ENCODE results near the gene P2RY1. TPM values are rescaled to one million over a fixed set of nuclear protein-coding genes. Genes with fewer than 3 reads are reported as not detected.

P2RY1 gene
- total and polyA plus RNA-seq, 9 of the 15 experiments (the other 6 are each of a cell fraction or from before 2014, with no cell fraction given) = 6.0 to 27.9 (median 18.4) TPM

GRCh38 chr3:152832046-152832445 is 2.9 kb upstream of the P2RY1 start:
- peaks cover 8% of the 10 kb centered on the region; the same call in 1 of the 3 replicates for H3K36me3 ChIP-seq (ENCODE audit: control insufficient read depth, insufficient read depth, low read length)
- H3K4me2 ChIP-seq (ENCODE audit: insufficient read depth, low read length) = no peak overlapping the region
- no peaks in the 10 kb centered on the region for H3K9me3 ChIP-seq (replicated peaks; ENCODE audit: control insufficient read depth, insufficient read depth, low read depth, low read length)
- H4K20me1 ChIP-seq (replicated peaks; ENCODE audit: control insufficient read depth, insufficient read depth, low read length) = peaks cover 7% of the 10 kb centered on the region; the same call in 1 of the 2 replicates
- no peaks in the 10 kb centered on the region for H3K27me3 ChIP-seq (ENCODE audit: control insufficient read depth in 2 of 2, insufficient read depth in 2 of 2, low read length in 2 of 2)
- H3K4me1 ChIP-seq (replicated peaks in 1 of 2; ENCODE audit: control insufficient read depth in 2 of 2, insufficient read depth in 2 of 2, low read length in 2 of 2) = peaks cover 0 to 15% of the 10 kb centered on the region in 2 experiments; a peak in 4 of 5 replicates
- TF ChIP-seq ETV1 (tag; conservative IDR thresholded peaks at IDR 0.05; ENCODE audit: low read depth) = no peak
- in situ Hi-C loops (cut with MboI) (no loop called here), intact Hi-C loops (cut with micrococcal nuclease) (loop anchor here (5.0 kb wide), 1 partner anchor 260 kb away; no protein-coding TSS in a partner anchor)
- H3K9ac ChIP-seq (ENCODE audit: insufficient read depth in 1 of 2, low read depth in 2 of 2, low read length in 2 of 2) = no peak overlapping the region
- H3K4me3 ChIP-seq = no peak overlapping the region
- H2AFZ ChIP-seq (ENCODE audit: low read depth, low read length) = no peak overlapping the region
- FAIRE-seq (no peak), ATAC-seq (no peak), DNase-seq (ENCODE audit: extremely low read depth in 1 of 4, low spot score in 3 of 4) (no peak)
- peaks cover 28% of the 10 kb centered on the region for H3K79me2 ChIP-seq (ENCODE audit: control insufficient read depth, insufficient read depth, low read length)
- BruUV-seq (replicated peaks) = no TSS peak
- no peak overlapping the region for H3K27ac ChIP-seq (ENCODE audit: extremely low read depth, low read depth, low read length)
- POLR2A ChIA-PET = no interaction called here
- CTCF ChIA-PET (ENCODE audit: low intra/inter-chr PET ratio) = no interaction called here
- no peaks in the 10 kb centered on the region for H3K9me1 ChIP-seq (ENCODE audit: control insufficient read depth, insufficient read depth, low read length)
- 91% methylated on average over 12 of the region's 13 CpGs for WGBS (ENCODE audit: insufficient coverage, low coverage, missing lambda C conversion rate)

GRCh38 chr3:152833089-152833488 is 1.8 kb upstream of the P2RY1 start:
- TF ChIP-seq ZNF316 (IDR thresholded peaks at IDR 0.05) (peak; percentile 56), ZNF282 (CRISPR knock-in tag; IDR thresholded peaks at IDR 0.05) (no peak), MAFF (IDR thresholded peaks at IDR 0.05; ENCODE audit: low read length) (0 out of 2 replicates have a peak, but pooled peaks have one; percentile 21), C11orf30 (IDR thresholded peaks at IDR 0.05; ENCODE audit: low read depth) (peak; percentile 35; the same call in 1 of the 2 replicates), ZNF436 (CRISPR knock-in tag; IDR thresholded peaks at IDR 0.05) (no peak), ZNF134 (CRISPR knock-in tag; conservative IDR thresholded peaks at IDR 0.05) (no peak), IRF9 (tag; IDR thresholded peaks at IDR 0.05) (no peak), PCBP1 (IDR thresholded peaks at IDR 0.05; ENCODE audit: low read depth, low read length, poor library complexity, severe bottlenecking) (no peak), ZNF184 (CRISPR knock-in tag; IDR thresholded peaks at IDR 0.05) (no peak)
- peaks cover 0 to 15% of the 10 kb centered on the region in 2 experiments; a peak in 4 of 5 replicates for H3K4me1 ChIP-seq (replicated peaks in 1 of 2; ENCODE audit: control insufficient read depth in 2 of 2, insufficient read depth in 2 of 2, low read length in 2 of 2)
- H3K4me3 ChIP-seq = no peak overlapping the region
- ChIA-PET POLR2A (interaction anchor here (1.1 to 1.4 kb wide), 2 partner anchors 10 to 325 kb away, joined by 3 read pairs; no protein-coding TSS in a partner anchor), CTCF (ENCODE audit: low intra/inter-chr PET ratio) (no interaction called here)
- ATAC-seq (no peak), FAIRE-seq (no peak), DNase-seq (ENCODE audit: extremely low read depth in 1 of 4, low spot score in 3 of 4) (no peak)
- H3K9me1 ChIP-seq (ENCODE audit: control insufficient read depth, insufficient read depth, low read length) = no peaks in the 10 kb centered on the region
- H4K20me1 ChIP-seq (replicated peaks; ENCODE audit: control insufficient read depth, insufficient read depth, low read length) = peaks cover 7% of the 10 kb centered on the region; the same call in 1 of the 2 replicates
- in situ Hi-C loops (cut with MboI) (no loop called here), intact Hi-C loops (cut with micrococcal nuclease) (loop anchor here (5.0 kb wide), 1 partner anchor 261 kb away; no protein-coding TSS in a partner anchor)
- BruUV-seq (replicated peaks) = no TSS peak
- no peaks in the 10 kb centered on the region for H3K9me3 ChIP-seq (replicated peaks; ENCODE audit: control insufficient read depth, insufficient read depth, low read depth, low read length)
- no peak overlapping the region for H3K27ac ChIP-seq (ENCODE audit: extremely low read depth, low read depth, low read length)
- peak overlapping the region; percentile 91 for H2AFZ ChIP-seq (ENCODE audit: low read depth, low read length)
- H3K9ac ChIP-seq (ENCODE audit: insufficient read depth in 1 of 2, low read depth in 2 of 2, low read length in 2 of 2) = no peak overlapping the region
- peaks cover 38% of the 10 kb centered on the region for H3K79me2 ChIP-seq (ENCODE audit: control insufficient read depth, insufficient read depth, low read length)
- peaks cover 12% of the 10 kb centered on the region; the same call in 1 of the 3 replicates for H3K36me3 ChIP-seq (ENCODE audit: control insufficient read depth, insufficient read depth, low read length)
- H3K4me2 ChIP-seq (ENCODE audit: insufficient read depth, low read length) = no peak overlapping the region
- no peaks in the 10 kb centered on the region for H3K27me3 ChIP-seq (ENCODE audit: control insufficient read depth in 2 of 2, insufficient read depth in 2 of 2, low read length in 2 of 2)
